IMR-90 (cell line): ENCODE data around the gene NFKBIA. TPM values are rescaled to one million over a fixed set of nuclear protein-coding genes. Genes with fewer than 3 reads are reported as not detected.

ENCODE experiments used
- polyA plus RNA-seq, 3 experiments: library from polyadenylated mRNA; depleted of rRNA; stranded (reverse); fragments of >200 nt; gene quantifications; 2 replicates each; pipeline ENCODE4 v1.2.3, GENCODE V29; 2012; ENCODE audit warnings: low replicate concordance in 1 of 3
- total RNA-seq: library from RNA; depleted of rRNA; stranded (reverse); fragments of >200 nt; gene quantifications from 2 replicates; pipeline ENCODE4 v1.2.3, GENCODE V29; 2012
- TF ChIP-seq, protein P1 (sequence below): conservative IDR thresholded peaks from 2 replicates; pipeline ENCODE4 v1.5.1; 2012; ENCODE audit warnings: mild to moderate bottlenecking, low read depth, low read length, improper control_type of control experiment

Gene NFKBIA
- total and polyA plus RNA-seq, 2 of the 4 experiments (the other 2 are of a cell fraction): 71.1 to 97.1 TPM

- TF ChIP-seq, protein P1, sequence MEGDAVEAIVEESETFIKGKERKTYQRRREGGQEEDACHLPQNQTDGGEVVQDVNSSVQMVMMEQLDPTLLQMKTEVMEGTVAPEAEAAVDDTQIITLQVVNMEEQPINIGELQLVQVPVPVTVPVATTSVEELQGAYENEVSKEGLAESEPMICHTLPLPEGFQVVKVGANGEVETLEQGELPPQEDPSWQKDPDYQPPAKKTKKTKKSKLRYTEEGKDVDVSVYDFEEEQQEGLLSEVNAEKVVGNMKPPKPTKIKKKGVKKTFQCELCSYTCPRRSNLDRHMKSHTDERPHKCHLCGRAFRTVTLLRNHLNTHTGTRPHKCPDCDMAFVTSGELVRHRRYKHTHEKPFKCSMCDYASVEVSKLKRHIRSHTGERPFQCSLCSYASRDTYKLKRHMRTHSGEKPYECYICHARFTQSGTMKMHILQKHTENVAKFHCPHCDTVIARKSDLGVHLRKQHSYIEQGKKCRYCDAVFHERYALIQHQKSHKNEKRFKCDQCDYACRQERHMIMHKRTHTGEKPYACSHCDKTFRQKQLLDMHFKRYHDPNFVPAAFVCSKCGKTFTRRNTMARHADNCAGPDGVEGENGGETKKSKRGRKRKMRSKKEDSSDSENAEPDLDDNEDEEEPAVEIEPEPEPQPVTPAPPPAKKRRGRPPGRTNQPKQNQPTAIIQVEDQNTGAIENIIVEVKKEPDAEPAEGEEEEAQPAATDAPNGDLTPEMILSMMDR: no peak
Observed at GRCh38 chr14:35365130-35366055, 39.2 kb downstream of the NFKBIA start (continued).
